ENCODE measurements around the gene PCGF6.
"Not testable (repeated sequence)": the region's sequence is repeated elsewhere in the genome, so short reads cannot be mapped to it uniquely, and the experiment has no call there.

PCGF6 gene

GRCh38 chr10:103316087-103316486, 34.9 kb downstream of the PCGF6 start:
- no peak for DNase-seq (ENCODE audit: low read depth)

GRCh38 chr10:103310197-103310596, 40.7 kb downstream of the PCGF6 start:
- DNase-seq (ENCODE audit: low read depth) = no peak

- no peak for DNase-seq (ENCODE audit: low read depth)
These were observed 43.3 kb downstream of the PCGF6 start for GRCh38 chr10:103307594-103307993.

- no peak for DNase-seq (ENCODE audit: low read depth)
These were observed 55.4 kb downstream of the PCGF6 start for GRCh38 chr10:103295374-103296015.

GRCh38 chr10:103291588-103291987, 59.4 kb downstream of the PCGF6 start:
- DNase-seq (ENCODE audit: low read depth) = no peak

- DNase-seq (ENCODE audit: low read depth) = no peak
These were observed 62.9 kb downstream of the PCGF6 start for GRCh38 chr10:103287992-103288391.

GRCh38 chr10:103284170-103284569, 66.8 kb downstream of the PCGF6 start:
- no peak for DNase-seq (ENCODE audit: low read depth)

GRCh38 chr10:103282961-103283360, 68.0 kb downstream of the PCGF6 start:
- no peak for DNase-seq (ENCODE audit: low read depth)

- no peak for DNase-seq (ENCODE audit: low read depth)
These were observed 69.2 kb downstream of the PCGF6 start for GRCh38 chr10:103281753-103282152.

GRCh38 chr10:103280506-103280905, 70.4 kb downstream of the PCGF6 start:
- no peak for DNase-seq (ENCODE audit: low read depth)

GRCh38 chr10:103280031-103280430, 70.9 kb downstream of the PCGF6 start:
- DNase-seq (ENCODE audit: low read depth) = no peak

GRCh38 chr10:103278862-103279298, 72.1 kb downstream of the PCGF6 start:
- peak; percentile 4 for DNase-seq (ENCODE audit: low read depth)

GRCh38 chr10:103278537-103278823, 72.5 kb downstream of the PCGF6 start:
- DNase-seq (ENCODE audit: low read depth) = no peak

GRCh38 chr10:103277713-103278536, 73.0 kb downstream of the PCGF6 start:
- no peak for DNase-seq (ENCODE audit: low read depth)

GRCh38 chr10:103276896-103277712, 73.8 kb downstream of the PCGF6 start, which contains the start of gene INA:
Gene INA (plus strand): TSS chr10:103277138. CDS start chr10:103277212, 74 bp downstream.
- DNase-seq (ENCODE audit: low read depth) = no peak

GRCh38 chr10:103276251-103276895, 74.6 kb downstream of the PCGF6 start:
- DNase-seq (ENCODE audit: low read depth) = no peak

GRCh38 chr10:103273041-103273441, 77.9 kb downstream of the PCGF6 start:
- DNase-seq (ENCODE audit: low read depth) = no peak

GRCh38 chr10:103265717-103266329, 85.1 kb downstream of the PCGF6 start:
- no peak for DNase-seq (ENCODE audit: low read depth)

GRCh38 chr10:103262229-103262628, 88.7 kb downstream of the PCGF6 start:
- no peak for DNase-seq (ENCODE audit: low read depth)

GRCh38 chr10:103259989-103260388, 91.0 kb downstream of the PCGF6 start:
- DNase-seq (ENCODE audit: low read depth) = no peak

GRCh38 chr10:103258928-103259327, 92.0 kb downstream of the PCGF6 start:
- DNase-seq (ENCODE audit: low read depth) = not testable (repeated sequence)

GRCh38 chr10:103257812-103258211, 93.1 kb downstream of the PCGF6 start:
- no peak for DNase-seq (ENCODE audit: low read depth)

Data from stimulated activated CD4-positive, alpha-beta T cell treated with anti-CD3 and anti-CD28 coated beads, Interleukin-2, amount 100 ng/mL, for 4 hours (primary cell).